HG02973 (cell line): ENCODE measurements around the gene UCK2.

ENCODE experiments used
- ATAC-seq: cut with Tn5 transposase; IDR thresholded peaks from one replicate; pipeline ENCODE4 v1.9.1; 2021; ENCODE audit warnings: moderate library complexity; ENCODE audit not compliant: unreplicated experiment

Gene UCK2

DNA sequence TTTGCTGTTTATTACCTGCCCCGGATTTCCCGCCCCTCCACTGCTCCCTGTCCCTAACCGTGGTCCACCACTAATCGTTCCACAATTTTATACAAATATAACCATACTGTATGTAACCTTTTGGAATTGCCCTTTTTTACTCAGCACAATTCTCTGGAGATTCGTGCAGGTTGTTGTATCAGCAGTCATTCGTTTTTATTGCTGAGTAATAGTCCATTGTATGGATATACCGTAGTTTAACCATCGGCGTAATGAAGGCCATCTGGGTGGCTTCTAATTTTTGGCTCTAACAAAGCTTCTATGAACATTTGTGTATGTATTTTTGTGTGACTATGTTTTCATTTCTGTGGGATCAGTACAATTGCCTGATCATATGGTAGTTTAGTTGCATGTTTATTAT, 50.0 kb downstream of the UCK2 start:
- ATAC-seq: no peak

DNA sequence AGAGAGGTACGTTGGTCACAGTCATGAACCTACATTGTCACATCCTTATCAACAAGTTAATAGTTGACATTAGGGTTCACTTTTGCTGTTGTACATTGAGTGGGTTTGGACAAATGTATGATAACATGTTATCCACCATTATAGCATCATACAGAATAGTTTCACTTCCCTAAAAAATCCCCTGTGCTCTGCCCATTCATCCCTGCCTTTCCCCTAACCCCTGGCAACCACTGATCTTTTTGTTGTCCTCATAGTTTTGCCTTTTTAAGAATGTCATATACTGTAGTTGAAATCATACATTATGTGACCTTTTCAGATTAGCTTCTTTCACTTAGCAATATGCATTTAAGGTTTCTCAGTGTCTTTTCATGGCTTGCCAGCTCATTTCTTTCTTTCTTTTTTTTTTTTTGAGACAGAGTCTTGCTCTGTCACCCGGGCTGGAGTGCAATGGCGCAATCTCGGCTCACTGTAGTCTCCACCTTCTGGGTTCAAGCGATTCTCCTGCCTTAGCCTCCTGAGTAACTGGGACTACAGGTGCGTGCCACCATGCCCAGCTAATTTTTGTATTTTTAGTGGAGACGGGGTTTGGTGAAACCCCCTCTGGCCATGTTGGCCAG, 50.6 kb downstream of the UCK2 start:
- peak; percentile 79 for ATAC-seq

DNA sequence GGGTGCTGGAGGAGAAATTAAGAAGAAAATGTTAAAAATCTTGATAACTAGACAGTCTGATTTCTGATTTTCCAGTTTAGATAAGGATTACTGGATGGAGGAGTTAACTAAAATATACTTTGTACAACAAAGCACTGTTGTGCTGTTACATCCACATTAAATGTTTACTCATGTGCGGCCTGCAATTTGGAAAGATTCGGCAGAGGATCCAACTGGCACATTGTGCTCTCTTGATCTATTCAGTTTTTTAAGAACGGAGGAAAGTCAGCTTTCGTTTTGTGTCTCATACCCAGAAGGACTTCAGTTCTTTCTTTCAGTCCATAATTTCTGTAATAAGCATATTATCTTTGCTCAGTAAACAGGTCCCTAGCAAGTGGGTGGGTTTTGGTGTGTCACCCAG, 52.5 kb downstream of the UCK2 start:
- no peak for ATAC-seq

DNA sequence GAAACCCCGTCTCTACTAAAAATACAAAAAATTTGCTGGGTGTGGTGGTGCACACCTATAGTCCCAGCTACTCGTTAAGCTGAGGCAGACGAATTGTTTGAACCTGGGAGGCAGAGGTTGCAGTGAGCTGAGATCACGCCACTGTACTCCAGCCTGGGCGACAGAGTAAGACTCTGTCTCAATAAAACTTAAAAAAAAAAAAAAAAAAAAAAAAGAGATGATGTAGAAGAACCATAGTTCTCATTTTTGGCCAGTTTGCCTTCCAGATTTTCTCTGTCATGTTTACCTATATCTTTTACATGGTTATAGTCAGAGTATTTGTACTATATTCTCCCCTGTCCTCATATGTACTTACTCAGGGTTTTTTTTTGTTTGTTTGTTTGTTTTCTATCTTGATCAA, 53.6 kb downstream of the UCK2 start:
- ATAC-seq: no peak

DNA sequence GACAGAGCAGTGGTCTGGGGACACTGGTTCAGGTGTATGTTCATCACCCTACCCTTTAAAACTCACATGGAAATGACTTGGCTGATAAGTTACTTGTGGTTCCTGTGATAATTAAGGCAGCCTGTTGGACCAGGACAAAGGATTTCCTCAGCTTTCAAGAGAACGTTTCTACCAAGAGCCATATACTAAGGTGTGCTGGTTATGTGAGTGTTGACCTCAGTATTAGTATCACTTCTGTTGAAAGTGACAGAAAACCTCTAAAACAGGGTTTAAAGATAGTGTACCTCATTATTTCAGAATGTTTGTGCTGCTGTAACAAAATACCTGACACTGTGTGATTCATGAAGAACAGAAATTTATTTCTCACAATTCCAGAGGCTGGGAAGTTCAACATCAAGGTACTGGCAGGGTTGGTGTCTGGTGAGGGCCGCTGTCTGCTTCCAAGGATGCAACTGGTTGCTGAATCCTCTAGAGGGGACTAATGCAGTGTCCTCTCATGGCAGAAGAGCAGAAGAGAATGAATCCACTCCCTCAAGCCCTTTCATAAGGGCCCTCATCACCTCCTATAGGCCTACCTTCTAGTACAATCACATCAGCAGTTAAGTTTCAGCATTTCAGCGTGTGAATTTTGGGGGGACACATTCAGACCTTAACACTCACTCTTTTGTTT, 54.9 kb downstream of the UCK2 start:
- ATAC-seq: no peak

DNA sequence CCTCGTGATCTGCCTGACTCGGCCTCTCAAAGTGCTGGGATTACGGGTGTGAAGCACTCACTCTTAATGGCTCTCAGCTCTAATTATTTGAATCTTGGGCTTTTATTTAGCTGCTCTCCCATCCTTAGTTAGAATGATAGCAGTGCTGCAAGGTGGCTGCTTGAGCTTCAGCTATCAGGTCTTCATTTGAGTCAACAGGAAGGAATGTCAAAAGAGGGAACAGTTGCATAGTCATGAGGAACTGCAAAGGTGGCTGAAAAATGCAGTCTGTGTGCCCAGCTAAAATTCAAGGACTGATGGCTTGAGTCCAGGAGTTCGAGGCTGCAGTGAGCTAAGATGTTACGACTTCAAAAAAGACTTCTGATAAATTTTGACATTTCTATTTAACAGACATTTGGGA, 55.6 kb downstream of the UCK2 start:
- ATAC-seq: no peak

DNA sequence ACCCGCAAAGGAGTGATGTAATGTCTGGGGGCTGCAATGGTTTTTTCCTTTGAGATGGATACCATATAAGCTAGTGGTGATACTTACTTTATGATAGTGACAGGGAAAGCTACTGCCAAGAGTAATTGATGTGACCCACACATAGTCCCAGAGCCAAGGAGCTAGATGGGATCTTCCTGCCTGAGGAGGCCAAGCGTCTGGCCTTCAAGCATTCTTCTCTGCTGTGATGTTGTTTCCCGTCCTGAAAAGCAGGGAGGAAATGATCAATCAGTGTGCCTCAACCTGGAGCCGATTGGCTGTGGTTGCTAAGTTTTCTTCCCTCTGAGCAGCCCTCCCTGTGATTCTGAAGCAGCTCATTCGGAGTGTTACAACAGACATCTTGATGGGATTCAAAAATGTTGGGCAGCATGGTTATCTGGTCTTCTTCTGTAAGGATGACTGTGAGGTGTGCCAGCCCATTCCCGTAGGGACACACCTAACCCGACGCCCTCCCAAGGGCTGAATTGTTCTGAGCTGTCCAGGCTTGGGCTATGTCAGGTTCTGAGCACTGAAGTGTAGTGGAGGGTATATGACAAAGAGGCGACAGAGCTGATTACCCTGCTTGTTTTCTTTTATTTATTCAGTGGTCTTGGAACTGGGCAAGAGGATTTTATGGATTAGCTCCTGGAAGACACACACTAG, 56.7 kb downstream of the UCK2 start:
- no peak for ATAC-seq

DNA sequence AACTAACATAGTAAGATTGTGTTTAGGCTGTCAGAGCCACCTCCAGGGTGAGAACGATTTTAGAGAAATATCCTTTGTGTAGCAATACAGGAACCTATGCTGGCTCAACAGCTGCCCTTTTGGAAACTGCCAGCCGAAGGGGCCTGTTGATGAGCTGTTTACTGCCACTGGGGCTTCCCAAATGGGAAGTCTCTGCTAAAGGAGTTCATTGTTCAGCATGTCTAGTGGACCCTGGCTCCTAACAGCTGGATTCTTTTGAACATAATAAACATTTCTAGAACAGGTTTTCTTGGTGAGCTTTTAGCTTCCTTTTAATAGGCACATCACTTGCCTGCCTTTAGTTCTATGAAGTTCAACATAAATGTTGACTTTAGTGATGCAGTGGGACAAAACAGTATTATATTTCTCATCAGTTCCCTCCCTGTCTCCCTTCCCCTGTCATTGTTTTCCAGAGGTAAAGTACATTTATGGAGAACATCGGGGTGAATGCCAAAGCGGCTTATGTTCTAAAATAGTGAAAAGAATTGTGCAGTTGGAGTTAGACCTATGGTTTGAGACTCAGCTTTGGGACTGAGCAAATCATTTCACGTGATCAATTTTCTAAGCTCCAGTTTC, 57.4 kb downstream of the UCK2 start:
- no peak for ATAC-seq

DNA sequence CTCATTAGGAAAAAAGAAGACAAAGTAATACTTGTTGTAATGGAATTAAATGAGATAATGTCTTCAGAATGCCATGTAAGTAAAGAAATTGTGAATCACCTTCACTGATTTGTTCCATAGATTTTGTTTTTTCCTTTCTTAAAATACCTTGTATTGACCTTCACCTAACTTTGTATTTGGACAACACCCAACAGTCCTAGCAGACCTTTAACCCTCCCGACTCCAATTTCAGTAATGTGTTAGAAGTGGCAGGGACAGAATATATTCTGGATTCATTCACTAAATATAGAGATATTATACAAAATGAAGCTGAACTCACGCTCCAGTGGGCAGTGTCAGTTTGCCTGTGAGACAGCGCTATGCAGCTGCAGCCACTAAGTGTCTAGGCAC, 57.9 kb downstream of the UCK2 start:
- ATAC-seq: no peak

DNA sequence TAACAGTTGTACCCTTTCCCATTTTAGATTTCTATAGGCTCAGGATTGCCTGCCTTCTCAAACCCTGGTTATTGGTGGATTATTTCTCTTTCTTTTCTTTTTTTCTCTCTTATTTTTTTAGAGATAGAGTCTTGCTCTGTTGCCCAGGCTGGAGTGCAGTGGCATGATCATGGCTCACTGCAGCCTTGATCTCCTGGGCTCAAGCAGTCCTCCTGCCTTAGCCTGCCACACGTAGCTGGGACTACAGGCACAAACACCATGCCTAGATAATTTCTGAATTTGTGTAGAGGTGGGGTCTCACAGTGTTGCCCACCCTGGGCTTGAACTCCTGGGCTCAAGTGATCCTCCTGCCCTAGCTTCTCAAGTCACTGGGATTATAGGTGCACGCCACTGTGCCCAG, 58.8 kb downstream of the UCK2 start:
- no peak for ATAC-seq

DNA sequence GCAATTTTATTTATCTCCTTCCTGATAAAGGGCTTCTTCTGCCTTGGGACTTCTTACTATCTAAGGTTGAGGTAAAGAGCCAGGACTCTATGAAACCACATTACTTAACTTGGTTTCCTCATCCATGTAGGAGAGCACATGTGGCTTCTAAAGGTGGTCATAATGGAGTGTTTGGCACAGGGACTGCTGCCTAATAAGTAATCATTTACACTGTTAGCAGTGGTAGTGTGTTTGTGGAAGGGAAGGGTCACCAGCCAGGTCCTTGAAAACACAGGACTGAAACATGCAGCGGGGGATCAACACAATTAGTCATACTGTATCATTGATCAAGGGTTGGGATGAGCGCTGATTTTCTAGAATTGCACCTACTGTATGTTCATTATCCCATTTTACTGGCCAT, 59.6 kb downstream of the UCK2 start:
- no peak for ATAC-seq

DNA sequence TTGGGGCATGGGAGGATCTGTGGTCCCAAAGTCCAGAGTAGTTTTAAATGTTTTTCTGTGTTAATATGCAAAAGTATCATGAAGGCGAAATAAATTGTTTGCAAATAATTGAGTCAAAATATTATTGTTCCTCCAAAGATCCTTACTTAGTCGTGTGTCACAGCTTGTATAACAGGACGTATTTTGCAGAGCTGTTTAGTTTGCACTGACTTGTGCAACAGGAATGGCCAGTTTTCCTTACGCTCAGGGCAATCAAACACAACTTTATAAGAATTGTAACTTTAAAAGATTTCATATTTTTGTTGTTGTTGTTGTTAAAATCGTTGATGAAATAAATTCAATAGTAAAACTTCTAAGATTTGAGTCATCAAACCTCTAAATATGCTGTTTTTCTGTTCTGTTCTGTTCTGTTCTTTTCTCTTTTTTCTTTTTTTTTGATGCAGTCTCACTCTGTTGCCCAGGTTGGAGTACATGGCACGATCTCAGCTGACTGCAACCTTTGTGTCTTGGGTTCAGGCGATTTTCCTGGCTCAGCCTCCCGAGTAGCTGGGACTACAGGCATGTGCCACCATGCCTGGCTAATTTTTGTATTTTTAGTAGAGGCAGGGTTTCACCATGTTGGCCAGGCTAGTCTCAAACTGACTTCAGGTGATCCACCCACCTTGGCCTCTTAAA, 60.6 kb downstream of the UCK2 start:
- no peak for ATAC-seq

DNA sequence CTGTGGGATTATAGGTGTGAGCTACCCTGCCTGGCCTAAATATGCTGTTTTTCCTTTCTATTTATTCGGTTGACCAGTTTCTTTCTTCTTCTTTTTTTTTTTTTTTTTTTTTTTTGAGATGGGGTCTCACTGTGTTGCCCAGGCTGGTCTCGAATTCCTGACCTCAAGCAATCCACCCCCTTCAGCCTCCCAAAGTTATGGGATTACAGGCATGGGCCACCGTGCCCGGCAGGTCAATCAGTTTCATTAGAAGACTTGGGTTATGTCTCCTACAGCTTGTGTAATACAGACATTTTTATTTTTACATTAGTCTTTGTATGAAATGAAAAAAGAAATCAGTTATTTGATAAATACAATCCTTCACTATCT, 61.1 kb downstream of the UCK2 start:
- no peak for ATAC-seq

DNA sequence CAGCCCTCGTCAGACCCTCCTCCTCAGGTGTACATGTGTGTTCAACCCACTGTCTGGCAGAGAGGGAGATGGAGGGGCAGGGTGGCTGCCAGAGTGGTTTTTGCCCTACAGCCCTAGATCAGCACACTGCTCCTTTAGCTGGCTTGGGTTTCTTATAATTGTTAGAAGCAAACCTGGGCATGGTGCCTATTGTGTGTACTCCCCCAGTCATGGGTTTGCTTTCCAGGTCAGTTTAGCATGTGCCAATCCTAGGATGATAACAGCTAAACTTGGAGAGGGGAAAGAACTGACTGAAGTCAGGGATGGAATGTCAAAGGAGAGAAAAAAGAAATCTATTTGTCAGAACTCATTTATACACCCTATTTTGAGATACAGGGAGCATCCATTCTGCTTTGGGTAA, 63.3 kb downstream of the UCK2 start:
- ATAC-seq: no peak

DNA sequence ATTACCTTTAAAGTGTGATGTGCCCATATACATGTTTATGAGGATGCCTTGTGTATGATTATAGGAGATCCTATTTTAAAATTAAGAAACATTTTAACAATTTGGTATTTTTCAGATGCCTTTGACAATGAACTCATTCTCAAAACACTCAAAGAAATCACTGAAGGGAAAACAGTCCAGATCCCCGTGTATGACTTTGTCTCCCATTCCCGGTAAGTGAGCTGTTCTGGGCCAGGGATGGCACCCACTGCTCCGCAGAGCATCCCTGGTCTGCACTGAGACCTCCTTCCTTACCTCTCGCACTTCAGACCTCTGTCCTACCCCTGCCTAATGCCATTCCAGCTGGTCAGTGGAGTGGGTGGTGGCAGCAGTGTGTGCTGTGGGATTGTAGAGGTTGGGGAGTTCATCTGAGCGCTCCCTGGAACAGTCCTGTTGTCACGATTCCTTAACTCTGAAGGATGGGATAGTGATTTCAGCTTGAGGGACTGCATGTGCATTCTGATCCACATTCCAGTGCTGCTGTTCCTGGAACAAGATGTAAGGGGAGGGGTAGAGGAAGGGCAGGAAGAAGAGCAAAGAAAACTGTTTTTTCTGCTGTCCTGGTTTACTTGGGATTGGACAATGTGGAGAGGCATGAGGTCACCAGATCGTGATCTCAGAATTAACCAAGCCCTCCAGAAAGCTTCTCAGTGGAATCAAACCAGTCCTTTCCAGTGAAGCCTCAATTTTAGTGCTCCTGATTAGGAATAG, 63.9 kb downstream of the UCK2 start:
- no peak for ATAC-seq

DNA sequence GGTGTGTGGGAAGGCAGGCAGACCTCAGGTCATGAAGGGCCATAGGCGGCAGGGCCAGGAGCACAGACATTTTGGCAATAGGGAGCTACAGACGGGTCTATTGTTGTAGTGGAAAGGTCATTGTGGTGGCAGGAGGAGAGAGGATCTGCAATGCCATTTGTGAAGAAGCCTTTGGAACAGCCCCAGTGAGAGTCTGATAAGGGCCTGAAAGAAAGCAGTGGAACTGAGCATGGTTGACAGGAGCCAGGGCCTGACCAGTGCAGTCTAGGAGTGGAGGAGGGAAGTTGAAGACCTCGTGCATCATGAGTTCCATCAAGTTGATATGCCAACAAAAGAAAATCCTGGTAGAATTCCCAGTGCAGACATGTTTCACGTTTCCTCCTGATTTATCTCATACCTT, 65.5 kb downstream of the UCK2 start:
- no peak for ATAC-seq

DNA sequence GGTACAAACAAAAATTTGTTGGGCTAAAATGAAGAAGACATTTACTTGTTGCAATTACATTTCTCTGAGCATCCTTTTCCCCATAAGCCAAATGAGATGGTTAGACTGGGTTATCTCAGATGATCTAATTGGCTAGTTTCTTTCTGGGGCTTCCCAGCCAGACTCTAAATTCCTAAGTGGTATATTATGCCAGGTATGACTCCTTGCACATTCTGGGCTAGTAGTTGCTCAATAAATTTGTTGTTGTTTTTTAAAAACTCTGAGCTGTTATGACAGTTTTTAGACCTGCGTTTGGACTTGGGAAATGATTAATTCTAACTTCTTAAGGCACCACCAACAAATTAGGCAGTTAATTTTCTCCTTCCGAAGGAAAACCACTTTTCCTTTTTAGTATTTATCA, 66.1 kb downstream of the UCK2 start:
- no peak for ATAC-seq

DNA sequence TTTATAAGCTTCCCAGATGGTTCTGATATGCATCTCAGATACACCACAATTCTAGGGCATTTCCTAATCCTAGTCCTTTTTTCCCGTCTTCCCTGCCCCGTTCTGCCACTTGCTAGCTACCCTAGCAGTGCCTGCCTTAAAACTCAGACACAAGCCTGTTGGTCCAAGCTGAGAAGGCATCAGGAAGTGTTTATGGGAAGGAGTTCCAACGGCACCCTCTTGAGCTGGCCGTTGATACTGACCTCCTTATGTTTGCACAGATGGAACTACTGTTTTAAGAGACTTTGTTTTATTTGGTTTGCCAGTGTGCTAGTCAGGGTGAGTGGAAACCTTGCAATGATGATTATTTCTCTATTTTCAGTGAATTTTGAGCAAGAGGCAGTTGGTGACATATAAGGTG, 67.2 kb downstream of the UCK2 start:
- ATAC-seq: no peak

DNA sequence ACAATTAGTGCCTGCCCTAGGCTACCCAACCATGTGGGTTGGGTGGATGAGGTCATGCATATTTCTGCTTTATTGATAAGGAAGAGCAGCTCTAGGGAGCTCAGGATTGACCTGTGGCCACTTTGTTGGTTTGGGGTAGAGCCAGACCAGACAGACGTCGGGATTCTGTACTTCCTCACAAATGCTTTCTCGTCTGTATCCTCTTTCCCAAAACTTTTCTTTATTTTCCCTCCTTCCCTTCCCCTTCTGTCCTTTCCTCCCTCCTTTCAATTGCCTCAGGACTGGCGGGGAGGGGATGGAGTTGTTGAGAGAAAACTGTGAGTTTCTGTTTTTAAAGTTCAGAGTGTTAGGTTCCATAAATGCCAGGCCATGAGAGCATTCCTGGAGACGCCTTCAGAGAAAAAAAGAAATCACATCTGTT, 68.0 kb downstream of the UCK2 start:
- ATAC-seq: no peak

DNA sequence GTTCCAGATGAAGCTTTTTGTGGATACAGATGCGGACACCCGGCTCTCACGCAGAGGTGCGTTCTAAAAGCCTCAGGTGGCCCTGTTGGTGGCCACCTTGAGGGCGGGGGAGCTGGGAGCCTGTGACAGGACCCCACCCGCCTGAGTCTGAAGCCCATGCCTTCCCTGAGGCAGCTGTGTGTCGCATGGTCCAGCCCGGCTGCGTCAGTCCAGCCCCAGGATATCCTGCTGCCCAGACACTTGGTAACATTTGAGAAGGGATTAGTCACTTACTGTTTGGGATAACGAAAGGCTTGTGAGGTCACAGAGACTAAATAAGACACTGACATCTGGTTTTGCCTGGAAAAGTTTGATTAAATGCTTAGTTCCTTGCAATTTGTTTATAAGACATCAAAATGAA, 68.9 kb downstream of the UCK2 start:
- no peak for ATAC-seq
